Astrocyte of the cerebellum (primary cell): ENCODE data around the gene TMEM176A.

Experiments
- DNase-seq: peaks from one replicate; pipeline ENCODE4 v3.0.0-alpha.2; 2011; ENCODE audit warnings: low read depth
- H3K4me3 ChIP-seq: 2 replicates; pipeline ENCODE4 v1.5.1; 2011; ENCODE audit warnings: mild to moderate bottlenecking, low read depth, low read length, moderate library complexity
- CTCF ChIP-seq: IDR thresholded peaks from 2 replicates; pipeline ENCODE4 v1.5.1; 2012; ENCODE audit warnings: low read length, low read depth, moderate library complexity, mild to moderate bottlenecking; ENCODE audit errors: missing control alignments
- in situ Hi-C: cut with HindIII; loops from 2 replicates; pipeline ENCODE4 v1.10.0; 2017; ENCODE audit warnings: low sequenced_read_pairs

The TMEM176A gene

GRCh38 chr7:150846291-150847115, 45.9 kb downstream of the TMEM176A start:
- no peak for DNase-seq
- TF ChIP-seq CTCF: no peak
- no peak overlapping the region for H3K4me3 ChIP-seq
- in situ Hi-C loops: no loop called here

GRCh38 chr7:150847536-150847935, 47.0 kb downstream of the TMEM176A start:
- DNase-seq: no peak
- in situ Hi-C loops: no loop called here
- no peak for TF ChIP-seq CTCF
- H3K4me3 ChIP-seq: no peak overlapping the region

GRCh38 chr7:150848111-150848510, 47.5 kb downstream of the TMEM176A start:
- no peak for DNase-seq
- TF ChIP-seq CTCF: no peak
- no peak overlapping the region for H3K4me3 ChIP-seq
- in situ Hi-C loops: no loop called here

GRCh38 chr7:150848561-150849115, 48.1 kb downstream of the TMEM176A start:
- H3K4me3 ChIP-seq: no peak overlapping the region
- no peak for TF ChIP-seq CTCF

GRCh38 chr7:150849204-150849775, 48.7 kb downstream of the TMEM176A start:
- no peak for DNase-seq
- in situ Hi-C loops: no loop called here
- TF ChIP-seq CTCF: no peak
- H3K4me3 ChIP-seq: no peak overlapping the region

More at GRCh38 chr7:150848561-150849115, 48.1 kb downstream of the TMEM176A start:
- in situ Hi-C loops: no loop called here
- DNase-seq: no peak

GRCh38 chr7:150850273-150850672, 49.7 kb downstream of the TMEM176A start:
- in situ Hi-C loops: no loop called here
- no peak for DNase-seq
- no peak for TF ChIP-seq CTCF
- H3K4me3 ChIP-seq: no peak overlapping the region
